Pulmonary artery endothelial cell (primary cell): Measurements from ENCODE around the gene CDH4. TPM values are rescaled to one million over a fixed set of nuclear protein-coding genes. Genes with fewer than 3 reads are reported as not detected.

ENCODE experiments used
- DNase-seq: peaks from one replicate; pipeline ENCODE4 v3.0.0-alpha.2; 2011; ENCODE audit warnings: low read depth, low spot score
- total RNA-seq: library from RNA; depleted of rRNA; stranded (reverse); fragments of >200 nt; gene quantifications from 2 replicates; pipeline ENCODE4 v1.2.3, GENCODE V29; 2014

Gene CDH4
- total RNA-seq, 1 donor from 2014 or later = 7.5 TPM

- DNase-seq = no peak
These were observed 508.3 kb downstream of the CDH4 start for GRCh38 chr20:61760321-61760720.

DNA sequence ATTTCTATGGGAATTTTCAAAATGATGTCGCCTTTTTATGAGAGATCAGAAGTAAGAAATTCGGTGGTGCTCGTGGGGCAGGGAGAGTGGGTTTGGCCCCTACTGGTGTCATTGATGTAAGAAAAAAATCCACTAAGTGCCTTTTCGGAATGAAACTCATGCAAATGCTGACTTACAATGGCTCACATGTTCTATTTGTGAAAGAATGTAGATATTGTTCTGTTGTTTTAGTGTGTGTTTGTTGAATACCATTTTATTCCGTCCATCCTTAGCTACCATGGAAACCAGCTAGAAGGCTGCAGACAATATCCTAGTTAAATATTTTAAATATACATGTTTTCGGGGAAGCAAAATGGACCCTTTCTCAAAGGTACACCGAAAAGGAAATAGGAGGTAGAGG, 508.7 kb downstream of the CDH4 start:
- no peak for DNase-seq

GRCh38 chr20:61761453-61762166, 509.5 kb downstream of the CDH4 start:
- no peak for DNase-seq

GRCh38 chr20:61762167-61762710, 510.2 kb downstream of the CDH4 start:
- no peak for DNase-seq

GRCh38 chr20:61762886-61763739, 511.1 kb downstream of the CDH4 start:
- DNase-seq = no peak

DNA sequence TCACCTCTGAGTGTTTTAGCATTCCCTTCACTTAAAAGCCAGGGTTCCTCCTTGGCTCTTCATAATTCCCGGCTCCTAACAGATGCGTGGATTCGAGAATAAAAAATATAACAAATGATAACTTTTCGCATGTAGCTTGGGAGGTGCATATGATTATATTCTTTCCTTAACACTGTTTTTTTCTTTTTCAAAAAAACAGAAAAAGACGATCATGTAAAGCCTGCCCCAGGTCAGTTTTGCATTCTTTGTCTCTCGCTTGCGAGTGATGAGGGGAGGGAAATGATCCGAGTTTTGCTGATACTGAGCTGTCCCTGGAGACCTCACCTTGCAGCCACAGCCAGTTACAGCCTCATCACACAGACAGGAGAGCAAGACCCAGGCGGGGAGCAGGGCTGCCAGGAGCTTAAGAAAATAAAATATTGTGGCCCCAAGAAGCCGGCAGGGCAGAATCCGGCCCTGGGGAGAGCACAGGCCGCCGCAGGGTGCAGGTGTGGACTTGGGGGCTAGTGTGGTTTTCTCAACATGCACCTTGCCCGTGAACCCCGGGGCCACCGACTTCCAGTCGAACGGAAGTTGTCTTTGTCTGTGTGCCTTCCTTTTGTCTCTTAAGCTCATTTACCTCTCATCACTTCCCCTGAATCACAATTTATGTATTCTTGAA, 511.8 kb downstream of the CDH4 start:
- DNase-seq = no peak

- DNase-seq = no peak
These were observed 512.5 kb downstream of the CDH4 start for GRCh38 chr20:61764471-61765025.

DNA sequence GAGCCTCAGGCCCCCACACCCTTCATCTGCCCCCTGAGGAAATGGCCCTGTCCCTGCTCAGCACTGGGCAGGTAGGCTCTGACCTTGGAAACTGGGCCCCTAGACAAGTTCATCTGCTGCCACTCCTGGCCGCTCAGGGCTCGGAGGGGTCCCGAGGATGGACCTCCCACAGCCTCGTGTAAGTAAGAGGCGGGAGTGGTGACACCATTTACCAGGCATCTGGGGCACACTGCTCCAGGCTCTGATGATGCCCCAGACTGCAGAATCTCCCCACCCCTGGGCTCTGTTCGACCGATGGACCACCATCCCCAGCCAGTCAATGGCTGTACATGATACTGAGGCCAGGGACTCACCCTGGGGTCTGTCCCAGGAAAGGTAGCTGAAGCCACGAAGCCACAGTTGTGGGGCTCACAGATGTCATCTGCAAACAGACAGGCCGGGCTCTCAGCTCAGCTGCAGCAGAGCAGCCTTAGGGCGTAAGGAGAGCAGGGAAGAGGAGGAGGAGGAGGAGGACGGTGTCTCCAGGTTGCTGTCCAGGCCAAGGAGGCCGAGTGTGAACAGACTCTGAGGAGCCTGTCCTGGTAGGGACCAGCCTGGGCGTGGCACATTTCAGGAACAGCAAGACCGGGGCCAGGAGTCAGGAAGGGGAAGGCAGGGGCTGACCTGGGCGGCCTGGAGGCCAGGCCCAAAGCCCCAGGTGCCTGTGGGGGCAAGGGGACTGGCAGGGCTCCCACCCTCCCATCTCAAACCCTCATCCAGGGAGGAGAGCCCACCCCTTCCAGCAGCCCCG, 513.2 kb downstream of the CDH4 start:
- DNase-seq = no peak

GRCh38 chr20:61765871-61766654, 514.0 kb downstream of the CDH4 start:
- no peak for DNase-seq

GRCh38 chr20:61766921-61767610, 515.0 kb downstream of the CDH4 start:
- no peak for DNase-seq

- no peak for DNase-seq
These were observed 515.9 kb downstream of the CDH4 start for GRCh38 chr20:61767761-61768494.

GRCh38 chr20:61768571-61769285, 516.7 kb downstream of the CDH4 start:
- no peak for DNase-seq

DNA sequence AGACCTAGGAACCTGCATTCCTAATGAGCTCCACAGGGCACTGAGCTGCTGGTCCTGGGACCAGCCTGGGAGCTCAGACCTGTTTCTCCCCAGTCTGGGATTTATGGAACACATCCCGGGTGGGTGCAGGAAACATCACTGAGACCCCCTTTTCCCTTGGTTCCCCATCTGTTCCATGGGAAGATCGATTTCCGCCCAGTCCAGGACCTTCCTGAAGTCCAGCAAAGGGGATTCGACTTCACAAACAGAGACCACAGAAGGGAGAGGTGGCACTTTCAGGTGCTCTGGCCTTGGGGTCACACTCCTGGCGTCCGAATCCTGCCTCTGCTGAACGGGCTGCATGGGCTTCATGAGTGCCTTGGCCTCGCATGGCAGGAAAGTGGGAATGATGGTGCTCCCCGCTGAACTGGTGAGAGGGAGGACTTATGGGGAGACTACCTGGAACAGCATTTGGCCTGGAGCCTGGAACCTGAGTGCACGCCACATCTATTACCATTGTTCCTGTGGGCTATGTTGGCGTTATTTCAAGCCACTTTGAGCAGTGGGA, 517.3 kb downstream of the CDH4 start:
- DNase-seq = no peak

DNA sequence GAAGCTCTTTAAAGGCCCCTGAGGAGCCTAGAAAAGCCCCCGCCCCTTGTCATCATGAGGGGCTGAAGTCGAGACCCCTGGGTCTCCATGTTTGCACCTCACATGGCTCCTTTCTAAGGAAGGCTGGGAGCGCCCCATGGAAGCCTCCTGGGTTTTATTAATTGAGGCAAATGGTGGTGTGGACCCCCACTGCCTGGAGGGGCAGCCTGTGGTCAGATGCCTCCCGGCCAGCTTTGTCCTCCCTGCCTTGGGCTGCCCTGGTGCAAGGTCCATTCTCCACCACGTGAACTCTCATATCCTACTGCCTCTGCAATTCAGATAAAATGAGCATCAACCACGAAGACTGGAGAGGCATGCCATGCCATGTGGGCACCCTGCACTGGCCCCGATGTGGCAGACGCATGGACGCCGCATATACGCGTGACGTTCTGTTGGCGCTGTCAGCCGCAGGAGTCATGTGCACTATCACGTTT, 518.1 kb downstream of the CDH4 start:
- no peak for DNase-seq

DNA sequence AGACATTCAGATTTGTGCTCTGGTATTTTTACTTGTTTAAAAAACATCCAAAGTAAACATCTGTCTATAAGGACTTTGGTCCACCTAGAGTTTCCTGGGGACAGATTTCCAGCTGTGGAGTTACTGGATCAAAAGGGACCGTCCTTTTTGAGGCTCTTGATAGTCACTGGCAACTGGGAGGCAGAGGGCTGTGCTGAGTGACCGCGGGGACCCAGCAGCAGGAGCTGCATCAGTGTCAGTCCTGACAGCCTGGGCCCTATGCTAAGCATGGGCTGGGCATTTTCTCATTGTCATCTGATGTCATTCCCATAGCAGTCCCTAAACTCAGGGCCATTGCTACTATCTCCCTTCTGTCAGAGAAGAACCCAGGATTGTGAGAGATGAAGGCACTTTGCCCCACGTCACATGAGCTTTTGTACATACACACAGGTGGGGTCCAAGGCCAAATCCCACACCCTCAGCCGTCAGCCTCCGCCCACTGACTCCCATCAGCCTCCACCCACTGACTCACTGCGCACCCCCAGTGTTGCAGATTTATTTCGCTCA, 519.8 kb downstream of the CDH4 start:
- no peak for DNase-seq

DNA sequence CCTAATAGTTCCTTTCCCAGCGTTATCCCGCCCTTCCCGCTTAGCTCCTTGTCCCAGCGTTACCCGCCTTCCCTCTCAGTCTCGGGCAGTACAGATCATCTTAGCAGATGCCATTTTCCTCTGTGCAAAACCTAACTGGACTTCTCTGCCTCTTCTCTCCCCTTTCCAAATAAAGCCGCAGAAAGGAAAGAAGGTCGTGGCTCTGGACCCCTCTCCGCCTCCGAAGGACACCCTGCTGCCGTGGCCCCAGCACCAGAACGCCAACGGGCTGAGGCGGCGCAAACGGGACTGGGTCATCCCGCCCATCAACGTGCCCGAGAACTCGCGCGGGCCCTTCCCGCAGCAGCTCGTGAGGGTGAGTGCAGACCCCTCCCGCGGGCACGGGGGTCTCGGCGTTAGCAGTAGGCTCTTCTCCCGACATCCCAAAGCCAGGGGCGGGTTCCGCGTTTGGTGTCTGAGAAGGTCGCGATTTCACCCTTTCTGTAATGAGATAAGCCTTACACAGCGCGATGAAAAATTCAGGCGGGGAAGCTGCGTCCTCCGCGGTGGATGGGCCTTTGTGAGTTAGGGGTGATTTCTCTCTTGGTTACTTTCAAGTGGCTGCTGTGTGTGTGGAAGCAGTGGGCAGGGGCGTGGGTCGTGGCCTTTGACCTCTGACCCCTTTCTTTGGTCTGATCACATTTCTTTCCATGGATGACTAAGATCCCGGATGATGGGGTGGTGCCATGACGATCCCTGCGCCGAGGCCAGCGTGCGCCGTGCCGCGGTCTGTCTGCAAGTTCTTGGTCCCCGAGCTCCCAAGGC, 521.0 kb downstream of the CDH4 start:
- no peak for DNase-seq
